Measurements from ENCODE around the gene KL.

Gene KL

GRCh38 chr13:33107361-33107760 lies 91.1 kb downstream of the KL start:
- no peak for TF ChIP-seq TAF1 (IDR thresholded peaks at IDR 0.05; ENCODE audit: borderline replicate concordance, insufficient read depth, low read length)
- TF ChIP-seq FOXP2 (optimal IDR thresholded peaks at IDR 0.05; ENCODE audit: borderline replicate concordance, extremely low read depth, extremely low read length, insufficient read depth) = no peak
- TF ChIP-seq SIN3A (IDR thresholded peaks at IDR 0.05; ENCODE audit: borderline replicate concordance, insufficient read depth, low read length) = no peak
- TF ChIP-seq REST (IDR thresholded peaks at IDR 0.05; ENCODE audit: insufficient read depth in 1 of 2, low read depth in 2 of 2, low read length in 2 of 2) = no peak
- TF ChIP-seq POLR2AphosphoS5 (IDR thresholded peaks at IDR 0.05; ENCODE audit: low read depth, low read length) = no peak

- TF ChIP-seq POLR2AphosphoS5 (IDR thresholded peaks at IDR 0.05; ENCODE audit: low read depth, low read length) (no peak), REST (IDR thresholded peaks at IDR 0.05; ENCODE audit: insufficient read depth in 1 of 2, low read depth in 2 of 2, low read length in 2 of 2) (no peak), FOXP2 (optimal IDR thresholded peaks at IDR 0.05; ENCODE audit: borderline replicate concordance, extremely low read depth, extremely low read length, insufficient read depth) (no peak), TAF1 (IDR thresholded peaks at IDR 0.05; ENCODE audit: borderline replicate concordance, insufficient read depth, low read length) (no peak), SIN3A (IDR thresholded peaks at IDR 0.05; ENCODE audit: borderline replicate concordance, insufficient read depth, low read length) (no peak)
Observed at GRCh38 chr13:33108620-33109019, 92.4 kb downstream of the KL start.

GRCh38 chr13:33109271-33109697 lies 93.1 kb downstream of the KL start:
- no peak for TF ChIP-seq REST (IDR thresholded peaks at IDR 0.05; ENCODE audit: insufficient read depth in 1 of 2, low read depth in 2 of 2, low read length in 2 of 2)
- no peak for TF ChIP-seq TAF1 (IDR thresholded peaks at IDR 0.05; ENCODE audit: borderline replicate concordance, insufficient read depth, low read length)
- no peak for TF ChIP-seq FOXP2 (optimal IDR thresholded peaks at IDR 0.05; ENCODE audit: borderline replicate concordance, extremely low read depth, extremely low read length, insufficient read depth)
- TF ChIP-seq POLR2AphosphoS5 (IDR thresholded peaks at IDR 0.05; ENCODE audit: low read depth, low read length) = no peak
- no peak for TF ChIP-seq SIN3A (IDR thresholded peaks at IDR 0.05; ENCODE audit: borderline replicate concordance, insufficient read depth, low read length)

GRCh38 chr13:33109801-33110200 lies 93.6 kb downstream of the KL start:
- TF ChIP-seq REST (IDR thresholded peaks at IDR 0.05; ENCODE audit: insufficient read depth in 1 of 2, low read depth in 2 of 2, low read length in 2 of 2) (no peak), TAF1 (IDR thresholded peaks at IDR 0.05; ENCODE audit: borderline replicate concordance, insufficient read depth, low read length) (no peak), FOXP2 (optimal IDR thresholded peaks at IDR 0.05; ENCODE audit: borderline replicate concordance, extremely low read depth, extremely low read length, insufficient read depth) (no peak), SIN3A (IDR thresholded peaks at IDR 0.05; ENCODE audit: borderline replicate concordance, insufficient read depth, low read length) (no peak), POLR2AphosphoS5 (IDR thresholded peaks at IDR 0.05; ENCODE audit: low read depth, low read length) (no peak)

GRCh38 chr13:33110386-33110712 lies 94.1 kb downstream of the KL start:
- TF ChIP-seq TAF1 (IDR thresholded peaks at IDR 0.05; ENCODE audit: borderline replicate concordance, insufficient read depth, low read length) = no peak

Measured in PFSK-1 (cell line).